Measurements from ENCODE around the gene CASK. TPM values are rescaled to one million over a fixed set of nuclear protein-coding genes. Genes with fewer than 3 reads are reported as not detected.

The CASK gene
- total RNA-seq, 1 donor from 2014 or later, result 41.0 TPM

DNA sequence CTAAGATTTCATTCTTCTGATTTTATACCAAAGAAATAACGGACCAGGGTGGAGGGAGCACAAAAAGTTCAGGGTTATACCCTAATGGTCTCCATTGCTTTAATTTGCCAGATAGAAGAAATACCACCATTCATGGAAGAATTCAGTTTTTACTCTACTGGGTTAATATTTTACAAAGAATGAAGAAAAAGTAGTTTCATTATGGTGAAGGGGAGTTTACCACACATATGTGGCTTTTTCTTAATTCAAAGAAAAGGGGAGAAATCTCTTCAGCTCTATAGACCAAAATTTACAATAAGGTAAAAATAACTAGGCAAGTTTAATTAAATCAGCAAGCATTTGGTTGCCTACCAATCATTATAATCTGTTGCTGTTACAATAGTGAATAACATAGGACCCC, 37.6 kb downstream of the CASK start:
- H3K9me3 ChIP-seq, result no peaks in the 10 kb centered on the region
- TF ChIP-seq POLR2A (IDR thresholded peaks at IDR 0.05), result no peak
- TF ChIP-seq, protein P1, sequence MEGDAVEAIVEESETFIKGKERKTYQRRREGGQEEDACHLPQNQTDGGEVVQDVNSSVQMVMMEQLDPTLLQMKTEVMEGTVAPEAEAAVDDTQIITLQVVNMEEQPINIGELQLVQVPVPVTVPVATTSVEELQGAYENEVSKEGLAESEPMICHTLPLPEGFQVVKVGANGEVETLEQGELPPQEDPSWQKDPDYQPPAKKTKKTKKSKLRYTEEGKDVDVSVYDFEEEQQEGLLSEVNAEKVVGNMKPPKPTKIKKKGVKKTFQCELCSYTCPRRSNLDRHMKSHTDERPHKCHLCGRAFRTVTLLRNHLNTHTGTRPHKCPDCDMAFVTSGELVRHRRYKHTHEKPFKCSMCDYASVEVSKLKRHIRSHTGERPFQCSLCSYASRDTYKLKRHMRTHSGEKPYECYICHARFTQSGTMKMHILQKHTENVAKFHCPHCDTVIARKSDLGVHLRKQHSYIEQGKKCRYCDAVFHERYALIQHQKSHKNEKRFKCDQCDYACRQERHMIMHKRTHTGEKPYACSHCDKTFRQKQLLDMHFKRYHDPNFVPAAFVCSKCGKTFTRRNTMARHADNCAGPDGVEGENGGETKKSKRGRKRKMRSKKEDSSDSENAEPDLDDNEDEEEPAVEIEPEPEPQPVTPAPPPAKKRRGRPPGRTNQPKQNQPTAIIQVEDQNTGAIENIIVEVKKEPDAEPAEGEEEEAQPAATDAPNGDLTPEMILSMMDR (IDR thresholded peaks at IDR 0.05), result no peak
- no peak for TF ChIP-seq POLR2AphosphoS5 (IDR thresholded peaks at IDR 0.05; ENCODE audit: insufficient read depth in 1 of 2, low read depth in 1 of 2)
- intact Hi-C loops (cut with DNase I), result no loop called here
- H3K36me3 ChIP-seq, result no peaks in the 10 kb centered on the region
- DNase-seq (ENCODE audit: extremely low spot score in 2 of 2), result no peak
- no peaks in the 10 kb centered on the region for H3K4me1 ChIP-seq
- no peak overlapping the region for H3K4me3 ChIP-seq
- no peaks in the 10 kb centered on the region for H3K27me3 ChIP-seq
- H3K27ac ChIP-seq, result no peak overlapping the region

DNA sequence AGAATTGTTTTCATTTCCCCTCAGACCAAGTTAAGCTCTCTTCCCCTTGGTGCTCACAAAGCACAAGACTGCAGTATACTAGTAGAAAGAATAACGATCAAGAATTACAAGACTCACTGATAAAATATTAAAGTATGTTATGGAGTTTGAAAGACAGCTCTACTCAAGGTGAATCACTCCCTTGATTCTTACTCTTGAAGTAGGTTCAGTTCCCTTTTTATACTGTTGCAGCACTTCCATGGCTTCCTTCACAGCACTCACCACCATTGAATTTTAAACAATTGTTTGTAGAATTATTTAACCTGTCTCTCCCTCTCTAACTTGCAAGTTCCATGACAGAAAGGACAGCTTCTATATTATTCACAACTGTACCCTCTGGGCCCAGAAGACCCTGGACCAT, 42.2 kb downstream of the CASK start:
- Histone ChIP-seq H3K27me3 (no peaks in the 10 kb centered on the region), H3K27ac (no peak overlapping the region), H3K4me3 (no peak overlapping the region), H3K36me3 (no peaks in the 10 kb centered on the region), H3K9me3 (no peaks in the 10 kb centered on the region), H3K4me1 (no peaks in the 10 kb centered on the region)
- no peak for DNase-seq (ENCODE audit: extremely low spot score in 2 of 2)
- TF ChIP-seq POLR2A (IDR thresholded peaks at IDR 0.05) (no peak), POLR2AphosphoS5 (IDR thresholded peaks at IDR 0.05; ENCODE audit: insufficient read depth in 1 of 2, low read depth in 1 of 2) (no peak)
- TF ChIP-seq, protein P1 (IDR thresholded peaks at IDR 0.05), result no peak
- intact Hi-C loops (cut with DNase I), result no loop called here

DNA sequence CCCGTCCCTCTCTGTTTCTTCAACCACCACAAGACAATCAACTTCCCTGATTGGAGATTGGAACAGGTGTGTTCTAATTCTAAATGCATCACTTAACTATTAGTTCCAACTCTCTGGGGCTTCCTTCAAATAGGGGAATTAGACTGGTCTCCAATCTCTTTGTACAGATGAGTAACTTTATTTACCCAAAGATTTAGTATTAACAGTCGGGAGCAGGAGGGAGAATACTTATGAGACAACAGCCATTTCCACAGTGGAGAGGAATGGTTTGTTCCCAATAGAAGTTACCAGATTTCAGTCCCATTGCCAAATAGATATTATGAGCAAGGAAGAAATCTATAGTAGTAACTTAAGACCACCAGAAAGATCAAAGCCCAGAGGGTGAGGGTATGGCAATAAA, 46.2 kb downstream of the CASK start:
- TF ChIP-seq, protein P1 (IDR thresholded peaks at IDR 0.05), result no peak
- TF ChIP-seq POLR2AphosphoS5 (IDR thresholded peaks at IDR 0.05; ENCODE audit: insufficient read depth in 1 of 2, low read depth in 1 of 2) (no peak), POLR2A (IDR thresholded peaks at IDR 0.05) (no peak)
- Histone ChIP-seq H3K27ac (no peak overlapping the region), H3K9me3 (no peaks in the 10 kb centered on the region), H3K27me3 (no peaks in the 10 kb centered on the region), H3K4me1 (no peaks in the 10 kb centered on the region), H3K4me3 (no peak overlapping the region), H3K36me3 (no peaks in the 10 kb centered on the region)
- DNase-seq (ENCODE audit: extremely low spot score in 2 of 2), result no peak
- intact Hi-C loops (cut with DNase I), result no loop called here

DNA sequence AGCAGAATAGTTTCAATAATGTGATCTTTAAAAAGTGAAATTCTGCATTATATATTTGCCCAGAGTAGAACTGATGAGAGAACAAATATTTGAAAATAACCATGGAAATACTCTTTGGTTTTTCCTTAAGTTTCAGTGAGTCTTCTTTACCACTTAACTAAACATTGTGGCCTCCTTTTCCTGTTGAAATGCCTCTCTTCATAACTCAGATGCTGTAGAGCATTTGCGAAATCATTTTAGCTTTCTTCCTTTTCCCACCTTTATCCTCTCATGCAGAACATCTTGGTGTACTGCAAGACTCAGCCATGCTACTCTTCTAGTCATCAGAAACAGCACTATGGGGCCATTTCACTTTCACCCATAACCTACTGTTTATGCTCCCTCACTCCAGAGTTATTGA, 48.2 kb downstream of the CASK start:
- no peaks in the 10 kb centered on the region for H3K9me3 ChIP-seq
- no peaks in the 10 kb centered on the region for H3K36me3 ChIP-seq
- TF ChIP-seq, protein P1 (IDR thresholded peaks at IDR 0.05), result no peak
- TF ChIP-seq POLR2AphosphoS5 (IDR thresholded peaks at IDR 0.05; ENCODE audit: insufficient read depth in 1 of 2, low read depth in 1 of 2) (no peak), POLR2A (IDR thresholded peaks at IDR 0.05) (no peak)

DNA sequence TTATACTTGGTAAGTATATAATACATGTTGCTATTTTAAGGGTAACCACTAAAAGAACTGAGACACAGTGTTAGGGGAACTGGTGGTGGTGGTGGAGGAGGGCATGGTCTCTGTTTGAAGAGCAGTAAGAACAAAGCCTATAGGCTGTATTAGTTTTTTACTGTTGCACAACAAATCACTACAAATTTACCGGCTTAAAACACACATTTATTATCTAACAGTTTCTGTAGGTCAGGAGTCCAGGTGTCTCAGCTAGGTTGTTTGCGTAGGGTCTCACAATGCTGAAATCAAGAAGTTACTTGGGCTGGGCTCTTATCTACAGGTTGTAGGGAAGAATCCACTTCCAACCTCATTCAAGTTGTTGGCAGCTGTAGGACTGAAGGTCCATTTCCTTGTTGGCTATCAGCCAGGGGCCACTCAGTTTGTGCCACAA, 52.6 kb downstream of the CASK start:
- no peak overlapping the region for H3K27ac ChIP-seq
- no peak for TF ChIP-seq POLR2A (IDR thresholded peaks at IDR 0.05)
- no peak for TF ChIP-seq POLR2AphosphoS5 (IDR thresholded peaks at IDR 0.05; ENCODE audit: insufficient read depth in 1 of 2, low read depth in 1 of 2)
- TF ChIP-seq, protein P1 (IDR thresholded peaks at IDR 0.05), result no peak
- H3K36me3 ChIP-seq, result no peaks in the 10 kb centered on the region
- H3K27me3 ChIP-seq, result no peaks in the 10 kb centered on the region
- H3K9me3 ChIP-seq, result no peaks in the 10 kb centered on the region
- intact Hi-C loops (cut with DNase I), result no loop called here
- no peak overlapping the region for H3K4me3 ChIP-seq
- no peak for DNase-seq (ENCODE audit: extremely low spot score in 2 of 2)
- no peaks in the 10 kb centered on the region for H3K4me1 ChIP-seq

More for the DNA sequence above, 48.2 kb downstream of the CASK start:
- no peak overlapping the region for H3K27ac ChIP-seq
- no peak overlapping the region for H3K4me3 ChIP-seq
- DNase-seq (ENCODE audit: extremely low spot score in 2 of 2), result no peak
- H3K4me1 ChIP-seq, result no peaks in the 10 kb centered on the region
- H3K27me3 ChIP-seq, result no peaks in the 10 kb centered on the region
- intact Hi-C loops (cut with DNase I), result no loop called here
